Chondrocyte (in vitro differentiated cells): Measurements from ENCODE around the gene SERPINB11. TPM values are rescaled to one million over a fixed set of nuclear protein-coding genes. Genes with fewer than 3 reads are reported as not detected.

ENCODE experiments used
- DNase-seq: peaks from one replicate; pipeline ENCODE4 v3.0.0; 2021; ENCODE audit warnings: mixed read lengths, low spot score
- H3K27ac Mint-ChIP-seq: one replicate; pipeline ENCODE4 v1.8.0; 2021; ENCODE audit warnings: mild to moderate bottlenecking, moderate library complexity, mixed read lengths; ENCODE audit not compliant: unreplicated experiment
- H3K27me3 Mint-ChIP-seq: 2 replicates; pipeline ENCODE4 v1.8.0; 2021; ENCODE audit warnings: low read depth, mixed read lengths
- H3K36me3 Mint-ChIP-seq: 2 replicates; pipeline ENCODE4 v1.8.0; 2021; ENCODE audit warnings: low read depth, mixed read lengths
- H3K4me1 Mint-ChIP-seq: 2 replicates; pipeline ENCODE4 v1.8.0; 2021; ENCODE audit warnings: low read depth, mild to moderate bottlenecking, mixed read lengths
- H3K4me3 Mint-ChIP-seq: one replicate; pipeline ENCODE4 v1.8.0; 2021; ENCODE audit warnings: mild to moderate bottlenecking, moderate library complexity, mixed read lengths; ENCODE audit not compliant: unreplicated experiment
- H3K9me3 Mint-ChIP-seq: 2 replicates; pipeline ENCODE4 v1.8.0; 2021; ENCODE audit warnings: low read depth, mixed read lengths
- CTCF ChIP-seq: fragments of 200-600 bp; sonication (generic); IDR thresholded peaks from 2 replicates; pipeline ENCODE4 v1.5.0; 2021; ENCODE audit warnings: antibody characterized with exemption, mild to moderate bottlenecking, moderate library complexity
- total RNA-seq: library from RNA; stranded (reverse); gene quantifications from 3 replicates; pipeline ENCODE4 v1.2.1, GENCODE V29; 2021

Gene SERPINB11
- total RNA-seq, 1 donor from 2014 or later = not detected

- no peaks in the 10 kb centered on the region for H3K4me1 Mint-ChIP-seq
- H3K36me3 Mint-ChIP-seq = no peaks in the 10 kb centered on the region
- H3K27me3 Mint-ChIP-seq = no peaks in the 10 kb centered on the region
- no peak for DNase-seq
- H3K9me3 Mint-ChIP-seq = no peaks in the 10 kb centered on the region
- TF ChIP-seq CTCF = no peak
- no peak overlapping the region for H3K27ac Mint-ChIP-seq
- no peak overlapping the region for H3K4me3 Mint-ChIP-seq
Measured at GRCh38 chr18:63705401-63705800, 2.6 kb downstream of the SERPINB11 start.

- no peaks in the 10 kb centered on the region for H3K27me3 Mint-ChIP-seq
- H3K4me3 Mint-ChIP-seq = no peak overlapping the region
- no peaks in the 10 kb centered on the region for H3K9me3 Mint-ChIP-seq
- H3K27ac Mint-ChIP-seq = no peak overlapping the region
- H3K36me3 Mint-ChIP-seq = no peaks in the 10 kb centered on the region
- no peaks in the 10 kb centered on the region for H3K4me1 Mint-ChIP-seq
- no peak for DNase-seq
- TF ChIP-seq CTCF = no peak
Measured at GRCh38 chr18:63707816-63708215, 5.1 kb downstream of the SERPINB11 start.

GRCh38 chr18:63708650-63709049, 5.9 kb downstream of the SERPINB11 start:
- Mint-ChIP-seq H3K36me3 (no peaks in the 10 kb centered on the region), H3K27me3 (no peaks in the 10 kb centered on the region)
- DNase-seq = no peak

GRCh38 chr18:63725682-63726480, 23.1 kb downstream of the SERPINB11 start:
- no peak for DNase-seq
- no peak for TF ChIP-seq CTCF

More at GRCh38 chr18:63708650-63709049, 5.9 kb downstream of the SERPINB11 start:
- H3K27ac Mint-ChIP-seq = no peak overlapping the region
- TF ChIP-seq CTCF = no peak
- peaks cover 7% of the 10 kb centered on the region for H3K9me3 Mint-ChIP-seq
- no peaks in the 10 kb centered on the region for H3K4me1 Mint-ChIP-seq
- no peak overlapping the region for H3K4me3 Mint-ChIP-seq

GRCh38 chr18:63730773-63731172, 28.0 kb downstream of the SERPINB11 start:
- no peak overlapping the region for H3K27ac Mint-ChIP-seq

More at GRCh38 chr18:63725682-63726480, 23.1 kb downstream of the SERPINB11 start:
- H3K27me3 Mint-ChIP-seq = peaks cover 5% of the 10 kb centered on the region
- H3K9me3 Mint-ChIP-seq = no peaks in the 10 kb centered on the region
- H3K4me1 Mint-ChIP-seq = no peaks in the 10 kb centered on the region
- H3K36me3 Mint-ChIP-seq = no peaks in the 10 kb centered on the region
- no peak overlapping the region for H3K4me3 Mint-ChIP-seq
- H3K27ac Mint-ChIP-seq = no peak overlapping the region

More at GRCh38 chr18:63730773-63731172, 28.0 kb downstream of the SERPINB11 start:
- H3K9me3 Mint-ChIP-seq = no peaks in the 10 kb centered on the region
- H3K4me1 Mint-ChIP-seq = no peaks in the 10 kb centered on the region
- DNase-seq = no peak
- no peak for TF ChIP-seq CTCF
- peaks cover 14% of the 10 kb centered on the region for H3K27me3 Mint-ChIP-seq
- no peak overlapping the region for H3K4me3 Mint-ChIP-seq
- H3K36me3 Mint-ChIP-seq = no peaks in the 10 kb centered on the region
